Calu3 (cell line): ENCODE data around the gene EYA3. TPM values are rescaled to one million over a fixed set of nuclear protein-coding genes. Genes with fewer than 3 reads are reported as not detected.

Experiments
- BruUV-seq: library from RNA; stranded (reverse); fragments of 400-500 nt; replicated peaks from 2 replicates; lab custom pipeline; 2021; lab: Mats Ljungman, UMichigan
- CTCF ChIA-PET: fragments of 300-600 bp; sonication (Branson Sonifier 250); formaldehyde crosslinking; loops from one replicate; lab custom pipeline; 2022; ENCODE audit warnings: antibody characterized with exemption; lab: Charles Lee
- DNase-seq: peaks from one replicate; pipeline ENCODE4 v3.0.0; 2022
- H3K27ac Mint-ChIP-seq: one replicate; pipeline ENCODE4 v1.8.0; 2022; ENCODE audit warnings: mixed read lengths; ENCODE audit not compliant: unreplicated experiment
- H3K27me3 Mint-ChIP-seq: one replicate; pipeline ENCODE4 v1.8.0; 2022; ENCODE audit warnings: mixed read lengths; ENCODE audit not compliant: unreplicated experiment
- H3K36me3 Mint-ChIP-seq: one replicate; pipeline ENCODE4 v1.8.0; 2022; ENCODE audit warnings: mild to moderate bottlenecking, moderate library complexity, mixed read lengths; ENCODE audit not compliant: insufficient read depth, unreplicated experiment
- H3K4me1 Mint-ChIP-seq: one replicate; pipeline ENCODE4 v1.8.0; 2022; ENCODE audit warnings: mild to moderate bottlenecking, low read depth, mixed read lengths; ENCODE audit not compliant: unreplicated experiment
- H3K4me3 Mint-ChIP-seq: one replicate; pipeline ENCODE4 v1.8.0; 2022; ENCODE audit warnings: mild to moderate bottlenecking, low read depth, moderate library complexity, mixed read lengths; ENCODE audit not compliant: unreplicated experiment
- H3K9me3 Mint-ChIP-seq: one replicate; pipeline ENCODE4 v1.8.0; 2022; ENCODE audit warnings: low read depth, mixed read lengths; ENCODE audit not compliant: unreplicated experiment
- CTCF ChIP-seq: fragments of 200-600 bp; IDR thresholded peaks from one replicate; pipeline ENCODE4 v1.8.0; 2022; ENCODE audit warnings: antibody characterized with exemption; ENCODE audit not compliant: unreplicated experiment
- intact Hi-C: fragments of 100-400 bp; cut with micrococcal nuclease; formaldehyde crosslinking; loops from one replicate; pipeline ENCODE4 v1.10.0; 2022; ENCODE audit not compliant: unreplicated experiment
- total RNA-seq: library from RNA; stranded (reverse); gene quantifications from 2 replicates; pipeline ENCODE4 v1.2.3, GENCODE V29; 2022

The EYA3 gene
- total RNA-seq, 1 experiment from 2014 or later = 18.8 TPM

GRCh38 chr1:28111157-28111556 lies 22.7 kb upstream of the EYA3 start:
- peak overlapping the region; percentile 1 for H3K27ac Mint-ChIP-seq
- peaks cover 21% of the 10 kb centered on the region for H3K4me1 Mint-ChIP-seq
- H3K27me3 Mint-ChIP-seq = no peaks in the 10 kb centered on the region
- H3K36me3 Mint-ChIP-seq = no peaks in the 10 kb centered on the region
- CTCF ChIA-PET = interaction anchor here (0.6 kb wide), 1 partner anchor 43 kb away, joined by 3 read pairs; no protein-coding TSS in a partner anchor
- TF ChIP-seq CTCF = no peak
- DNase-seq = no peak
- H3K9me3 Mint-ChIP-seq = no peaks in the 10 kb centered on the region
- intact Hi-C loops = no loop called here
- H3K4me3 Mint-ChIP-seq = no peak overlapping the region
- BruUV-seq = no TSS peak

- CTCF ChIA-PET = interaction anchor here (0.6 kb wide), 2 partner anchors 44 to 582 kb away, joined by 3 read pairs; no protein-coding TSS in a partner anchor
- Mint-ChIP-seq H3K4me3 (no peak overlapping the region), H3K9me3 (no peaks in the 10 kb centered on the region), H3K4me1 (peaks cover 21% of the 10 kb centered on the region), H3K36me3 (no peaks in the 10 kb centered on the region), H3K27me3 (no peaks in the 10 kb centered on the region), H3K27ac (peak overlapping the region; percentile 1)
- TF ChIP-seq CTCF = no peak
- DNase-seq = no peak
- intact Hi-C loops = no loop called here
- no TSS peak for BruUV-seq
Measured at GRCh38 chr1:28110555-28110954, 22.1 kb upstream of the EYA3 start.

GRCh38 chr1:28109639-28110038 lies 21.2 kb upstream of the EYA3 start:
- no peak overlapping the region for H3K4me3 Mint-ChIP-seq
- peaks cover 31% of the 10 kb centered on the region for H3K4me1 Mint-ChIP-seq

GRCh38 chr1:28108001-28108400 lies 19.6 kb upstream of the EYA3 start:
- Mint-ChIP-seq H3K4me3 (no peak overlapping the region), H3K36me3 (peaks cover 4% of the 10 kb centered on the region), H3K9me3 (no peaks in the 10 kb centered on the region), H3K4me1 (peaks cover 36% of the 10 kb centered on the region), H3K27me3 (no peaks in the 10 kb centered on the region), H3K27ac (no peak overlapping the region)
- no TSS peak for BruUV-seq
- no peak for TF ChIP-seq CTCF
- CTCF ChIA-PET = interaction anchor here (0.6 kb wide), 1 partner anchor 110 kb away, joined by 3 read pairs; no protein-coding TSS in a partner anchor
- no peak for DNase-seq
- intact Hi-C loops = no loop called here

More at GRCh38 chr1:28109639-28110038, 21.2 kb upstream of the EYA3 start:
- no peak for DNase-seq
- Mint-ChIP-seq H3K27me3 (no peaks in the 10 kb centered on the region), H3K27ac (no peak overlapping the region), H3K36me3 (peaks cover 4% of the 10 kb centered on the region), H3K9me3 (no peaks in the 10 kb centered on the region)
- CTCF ChIA-PET = no interaction called here
- TF ChIP-seq CTCF = no peak
- BruUV-seq = no TSS peak
- intact Hi-C loops = no loop called here
